Loucy (cell line): ENCODE measurements around the gene TCN2.

Experiments
- EZH2phosphoT487 ChIP-seq: fragments of 200-600 bp; IDR thresholded peaks from 2 replicates; pipeline ENCODE4 v1.6.1; 2018; ENCODE audit warnings: antibody characterized with exemption, mild to moderate bottlenecking, moderate library complexity, borderline replicate concordance
- TF ChIP-seq, protein P1 (sequence below): fragments of 200-600 bp; sonication (generic); conservative IDR thresholded peaks from 2 replicates; pipeline ENCODE4 v1.5.1; 2014; ENCODE audit warnings: mild to moderate bottlenecking, antibody characterized with exemption, low read length

- TF ChIP-seq, protein P1, sequence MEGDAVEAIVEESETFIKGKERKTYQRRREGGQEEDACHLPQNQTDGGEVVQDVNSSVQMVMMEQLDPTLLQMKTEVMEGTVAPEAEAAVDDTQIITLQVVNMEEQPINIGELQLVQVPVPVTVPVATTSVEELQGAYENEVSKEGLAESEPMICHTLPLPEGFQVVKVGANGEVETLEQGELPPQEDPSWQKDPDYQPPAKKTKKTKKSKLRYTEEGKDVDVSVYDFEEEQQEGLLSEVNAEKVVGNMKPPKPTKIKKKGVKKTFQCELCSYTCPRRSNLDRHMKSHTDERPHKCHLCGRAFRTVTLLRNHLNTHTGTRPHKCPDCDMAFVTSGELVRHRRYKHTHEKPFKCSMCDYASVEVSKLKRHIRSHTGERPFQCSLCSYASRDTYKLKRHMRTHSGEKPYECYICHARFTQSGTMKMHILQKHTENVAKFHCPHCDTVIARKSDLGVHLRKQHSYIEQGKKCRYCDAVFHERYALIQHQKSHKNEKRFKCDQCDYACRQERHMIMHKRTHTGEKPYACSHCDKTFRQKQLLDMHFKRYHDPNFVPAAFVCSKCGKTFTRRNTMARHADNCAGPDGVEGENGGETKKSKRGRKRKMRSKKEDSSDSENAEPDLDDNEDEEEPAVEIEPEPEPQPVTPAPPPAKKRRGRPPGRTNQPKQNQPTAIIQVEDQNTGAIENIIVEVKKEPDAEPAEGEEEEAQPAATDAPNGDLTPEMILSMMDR = no peak
- TF ChIP-seq EZH2phosphoT487 = no peak
Measured at GRCh38 chr22:30580896-30581295, 26.1 kb upstream of the TCN2 start.
